Keratinocyte (primary cell): Measurements from ENCODE around the gene SMG9. TPM values are rescaled to one million over a fixed set of nuclear protein-coding genes. Genes with fewer than 3 reads are reported as not detected.

Experiments
- DNase-seq: peaks from one replicate; pipeline ENCODE4 v3.0.0-alpha.2; 2011; ENCODE audit warnings: low read depth, missing footprints, low spot score
- FAIRE-seq: peaks from 2 replicates; lab custom pipeline; 2011; peaks lifted over from hg19 to GRCh38; lab: Jason Lieb, UNC
- H2AFZ ChIP-seq: 2 replicates; pipeline ENCODE4 v1.6.0; 2012; ENCODE audit warnings: low read length, control low read depth, inconsistent platforms; ENCODE audit not compliant: control insufficient read depth
- H3K27ac ChIP-seq: 2 replicates; pipeline ENCODE4 v1.5.1; 2011; ENCODE audit warnings: low read length; ENCODE audit not compliant: control insufficient read depth, insufficient read depth
- H3K27me3 ChIP-seq: 3 replicates; pipeline ENCODE4 v1.6.0; 2011; ENCODE audit warnings: low read length; ENCODE audit not compliant: control insufficient read depth, insufficient read depth; ENCODE audit errors: extremely low read depth
- H3K36me3 ChIP-seq, 2 experiments: 2 replicates in 1 of 2; 3 replicates in 1 of 2; pipeline ENCODE4 v1.5.1; 2011; ENCODE audit warnings: low read length in 2 of 2, mild to moderate bottlenecking in 1 of 2; ENCODE audit not compliant: control insufficient read depth in 2 of 2, insufficient read depth in 2 of 2; ENCODE audit errors: extremely low read depth in 1 of 2
- H3K4me1 ChIP-seq: 3 replicates; pipeline ENCODE4 v1.5.1; 2011; ENCODE audit warnings: low read length; ENCODE audit not compliant: control insufficient read depth, insufficient read depth; ENCODE audit errors: extremely low read depth
- H3K4me2 ChIP-seq: 3 replicates; pipeline ENCODE4 v1.6.0; 2011; ENCODE audit warnings: low read depth, low read length; ENCODE audit not compliant: control insufficient read depth, insufficient read depth; ENCODE audit errors: extremely low read depth
- H3K4me3 ChIP-seq, 3 experiments: fragments of 200-600 bp in 1 of 3; sonication (generic) in 1 of 3; 2 replicates in 2 of 3; 3 replicates in 1 of 3; pipeline ENCODE4 v1.5.1; 2011 to 2016; ENCODE audit warnings: low read length in 3 of 3, mild to moderate bottlenecking in 3 of 3, control low read depth in 2 of 3, inconsistent platforms in 1 of 3, low read depth in 1 of 3, mixed read lengths in 1 of 3, mixed run types in 1 of 3, moderate library complexity in 1 of 3; ENCODE audit not compliant: control insufficient read depth in 2 of 3, insufficient read depth in 2 of 3; ENCODE audit errors: extremely low read depth in 1 of 3
- H3K79me2 ChIP-seq: 2 replicates; pipeline ENCODE4 v1.6.0; 2012; ENCODE audit warnings: low read length; ENCODE audit not compliant: control insufficient read depth, insufficient read depth
- H3K9ac ChIP-seq: 3 replicates; pipeline ENCODE4 v1.6.0; 2011; ENCODE audit warnings: low read length; ENCODE audit not compliant: control insufficient read depth, insufficient read depth; ENCODE audit errors: extremely low read depth
- H3K9me1 ChIP-seq: 3 replicates; pipeline ENCODE4 v1.6.0; 2011; ENCODE audit warnings: low read length; ENCODE audit not compliant: control insufficient read depth, insufficient read depth; ENCODE audit errors: extremely low read depth
- H3K9me3 ChIP-seq: 2 replicates; pipeline ENCODE4 v1.5.1; 2012; ENCODE audit warnings: low read depth, low read length; ENCODE audit not compliant: control insufficient read depth
- H4K20me1 ChIP-seq: 3 replicates; pipeline ENCODE4 v1.6.0; 2011; ENCODE audit warnings: low read length; ENCODE audit not compliant: control insufficient read depth, insufficient read depth; ENCODE audit errors: extremely low read depth
- EZH2 ChIP-seq: IDR thresholded peaks from one replicate; pipeline ENCODE4 v1.6.1; 2012; ENCODE audit warnings: inconsistent platforms, mild to moderate bottlenecking, low read length, moderate library complexity
- dilution Hi-C: fragments of 300-500 bp; cut with MboI; formaldehyde crosslinking; loops from one replicate; pipeline ENCODE4 v1.7.0; 2020; ENCODE audit warnings: low sequenced_read_pairs; ENCODE audit not compliant: extremely low pct_ligation_motif_present
- polyA plus RNA-seq, 5 experiments: library from polyadenylated mRNA; depleted of rRNA in 3 of 5; stranded (reverse) in 3 of 5; stranded (forward) in 1 of 5; unstranded in 1 of 5; fragments of >200 nt; gene quantifications; 1 replicate in 1 of 5; 2 replicates in 3 of 5; 3 replicates in 1 of 5; pipeline versions ENCODE4 v1.2.1 to v1.2.3, GENCODE V29; 2011 to 2012; ENCODE audit warnings: missing spikeins in 2 of 5, low read depth in 1 of 5, low replicate concordance in 1 of 5
- TF ChIP-seq, protein P1 (sequence below), 3 experiments: IDR thresholded peaks in 1 of 3; conservative IDR thresholded peaks in 1 of 3; optimal IDR thresholded peaks in 1 of 3; 2 replicates in 2 of 3; 3 replicates in 1 of 3; pipeline versions ENCODE3 to v1.5.1; 2011; ENCODE audit warnings: low read length in 3 of 3, mild to moderate bottlenecking in 3 of 3, moderate library complexity in 2 of 3, control low read depth in 1 of 3, inconsistent platforms in 1 of 3; ENCODE audit not compliant: insufficient read depth in 2 of 3; ENCODE audit errors: extremely low read depth in 1 of 3

The SMG9 gene
- polyA plus RNA-seq, 1 donor (not counting 4 experiments of a cell fraction or from before 2014, with no cell fraction given), result 15.6 TPM

DNA sequence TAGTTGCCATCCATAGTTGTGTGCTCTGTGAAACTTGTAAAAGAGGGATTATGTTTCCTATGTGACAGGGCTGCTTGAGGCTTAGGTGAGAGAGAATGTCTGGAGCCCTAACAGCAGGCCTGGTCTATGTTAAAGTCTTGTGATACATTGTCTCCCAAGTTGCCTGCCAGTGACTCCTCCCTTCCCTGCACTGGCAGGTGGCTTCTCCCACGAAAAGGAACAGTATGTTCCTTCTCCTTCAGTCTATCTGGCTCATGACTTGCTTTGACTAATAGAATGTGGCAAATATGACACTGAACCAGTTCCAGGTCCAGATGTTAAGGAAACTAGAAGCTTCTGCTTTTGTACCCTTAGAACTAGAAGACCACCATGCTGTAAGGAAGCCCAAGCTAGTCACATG, 31.9 kb upstream of the SMG9 start:
- no peak overlapping the region for H3K9ac ChIP-seq
- H4K20me1 ChIP-seq, result no peaks in the 10 kb centered on the region
- no peak overlapping the region for H3K4me3 ChIP-seq
- H3K36me3 ChIP-seq, result no peaks in the 10 kb centered on the region
- no peak for FAIRE-seq
- H2AFZ ChIP-seq, result no peak overlapping the region
- no peaks in the 10 kb centered on the region for H3K79me2 ChIP-seq
- H3K4me2 ChIP-seq, result no peak overlapping the region
- dilution Hi-C loops, result no loop called here
- H3K9me3 ChIP-seq, result no peaks in the 10 kb centered on the region
- H3K27me3 ChIP-seq, result no peaks in the 10 kb centered on the region
- H3K27ac ChIP-seq, result no peak overlapping the region
- H3K4me1 ChIP-seq, result peaks cover 34% of the 10 kb centered on the region
- no peaks in the 10 kb centered on the region for H3K9me1 ChIP-seq
- TF ChIP-seq, protein P1, sequence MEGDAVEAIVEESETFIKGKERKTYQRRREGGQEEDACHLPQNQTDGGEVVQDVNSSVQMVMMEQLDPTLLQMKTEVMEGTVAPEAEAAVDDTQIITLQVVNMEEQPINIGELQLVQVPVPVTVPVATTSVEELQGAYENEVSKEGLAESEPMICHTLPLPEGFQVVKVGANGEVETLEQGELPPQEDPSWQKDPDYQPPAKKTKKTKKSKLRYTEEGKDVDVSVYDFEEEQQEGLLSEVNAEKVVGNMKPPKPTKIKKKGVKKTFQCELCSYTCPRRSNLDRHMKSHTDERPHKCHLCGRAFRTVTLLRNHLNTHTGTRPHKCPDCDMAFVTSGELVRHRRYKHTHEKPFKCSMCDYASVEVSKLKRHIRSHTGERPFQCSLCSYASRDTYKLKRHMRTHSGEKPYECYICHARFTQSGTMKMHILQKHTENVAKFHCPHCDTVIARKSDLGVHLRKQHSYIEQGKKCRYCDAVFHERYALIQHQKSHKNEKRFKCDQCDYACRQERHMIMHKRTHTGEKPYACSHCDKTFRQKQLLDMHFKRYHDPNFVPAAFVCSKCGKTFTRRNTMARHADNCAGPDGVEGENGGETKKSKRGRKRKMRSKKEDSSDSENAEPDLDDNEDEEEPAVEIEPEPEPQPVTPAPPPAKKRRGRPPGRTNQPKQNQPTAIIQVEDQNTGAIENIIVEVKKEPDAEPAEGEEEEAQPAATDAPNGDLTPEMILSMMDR (optimal IDR thresholded peaks at IDR 0.05 in 1 of 3, IDR thresholded peaks at IDR 0.05 in 1 of 3, conservative IDR thresholded peaks at IDR 0.05 in 1 of 3; ENCODE audit: extremely low read depth in 1 of 3, insufficient read depth in 2 of 3, low read length in 3 of 3), result no peak
- no peak for TF ChIP-seq EZH2
- DNase-seq, result no peak

DNA sequence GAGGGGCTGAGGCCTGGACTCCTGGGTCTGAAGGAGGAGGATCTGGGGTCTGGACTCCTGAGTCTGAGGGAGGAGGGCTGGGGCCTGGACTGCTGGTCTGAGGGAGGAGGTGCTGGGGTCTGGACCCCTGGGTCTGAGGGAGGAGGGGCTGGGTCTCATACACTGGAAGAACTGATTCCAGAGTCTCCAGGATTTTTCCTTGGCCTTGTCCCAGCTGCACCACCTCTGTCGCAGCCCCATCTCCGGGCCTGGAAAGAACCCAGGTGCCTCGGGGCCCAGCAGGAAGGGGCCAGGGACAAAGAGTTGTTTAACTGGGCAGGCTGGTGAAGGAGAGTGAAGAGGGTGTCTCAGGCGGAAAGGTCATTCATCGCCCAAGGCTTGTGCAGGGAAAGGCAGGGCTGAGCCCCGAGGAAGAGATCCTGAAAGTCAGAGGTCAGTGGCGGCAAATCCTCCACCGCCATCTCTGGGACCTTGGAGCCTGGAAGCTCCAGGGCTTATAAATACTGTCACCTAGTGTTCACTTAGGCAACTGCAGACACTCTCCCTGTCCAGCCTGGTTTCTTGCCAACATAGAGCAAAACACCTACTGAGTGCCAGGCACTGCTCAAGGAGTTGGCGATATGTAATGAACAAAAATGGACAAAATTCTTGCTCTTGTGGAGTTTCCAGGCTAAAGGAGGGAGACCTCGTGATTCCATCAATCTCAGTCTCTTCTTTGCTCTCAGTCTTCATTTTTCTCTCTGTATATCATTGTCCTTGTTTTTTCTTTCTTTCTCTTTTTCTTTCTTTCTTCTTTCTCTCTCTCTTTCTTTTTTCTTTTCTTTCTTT, 30.4 kb upstream of the SMG9 start:
- H3K27ac ChIP-seq, result peak overlapping the region; percentile 63
- peak overlapping the region; percentile 47 for H2AFZ ChIP-seq
- H3K9me1 ChIP-seq, result no peaks in the 10 kb centered on the region
- H4K20me1 ChIP-seq, result no peaks in the 10 kb centered on the region
- H3K4me3 ChIP-seq, result peak overlapping the region in 1 of 3 experiments; percentile 35
- no peaks in the 10 kb centered on the region for H3K36me3 ChIP-seq
- TF ChIP-seq EZH2, result no peak
- TF ChIP-seq, protein P1 (optimal IDR thresholded peaks at IDR 0.05 in 1 of 3, IDR thresholded peaks at IDR 0.05 in 1 of 3, conservative IDR thresholded peaks at IDR 0.05 in 1 of 3; ENCODE audit: extremely low read depth in 1 of 3, insufficient read depth in 2 of 3, low read length in 3 of 3), result peak; percentile 91 to 99 (median 97)
- H3K27me3 ChIP-seq, result no peaks in the 10 kb centered on the region
- DNase-seq, result no peak
- H3K9me3 ChIP-seq, result no peaks in the 10 kb centered on the region
- peak overlapping the region; percentile 57 for H3K9ac ChIP-seq
- H3K4me1 ChIP-seq, result peaks cover 46% of the 10 kb centered on the region
- dilution Hi-C loops, result no loop called here
- H3K4me2 ChIP-seq, result peak overlapping the region; percentile 68
- H3K79me2 ChIP-seq, result peaks cover 3% of the 10 kb centered on the region
- peak; percentile 56 for FAIRE-seq
